Activated effector memory CD4-positive, alpha-beta T cell treated with anti-CD3 and anti-CD28 coated beads, Interleukin-2, amount 50 U/mL, for 16 hours (primary cell): ENCODE results near the gene ETV7.
"Not testable (repeated sequence)": the region's sequence is repeated elsewhere in the genome, so short reads cannot be mapped to it uniquely, and the experiment has no call there.

Experiments used
- DNase-seq: peaks from one replicate; pipeline ENCODE4 v3.0.0-alpha.2; 2020

Gene ETV7

GRCh38 chr6:36387440-36388303 is at the start of gene ETV7:
Gene ETV7 (minus strand): TSS chr6:36387669. CDS start chr6:36387541, 128 bp downstream.
- DNase-seq: peak; percentile 82

DNA sequence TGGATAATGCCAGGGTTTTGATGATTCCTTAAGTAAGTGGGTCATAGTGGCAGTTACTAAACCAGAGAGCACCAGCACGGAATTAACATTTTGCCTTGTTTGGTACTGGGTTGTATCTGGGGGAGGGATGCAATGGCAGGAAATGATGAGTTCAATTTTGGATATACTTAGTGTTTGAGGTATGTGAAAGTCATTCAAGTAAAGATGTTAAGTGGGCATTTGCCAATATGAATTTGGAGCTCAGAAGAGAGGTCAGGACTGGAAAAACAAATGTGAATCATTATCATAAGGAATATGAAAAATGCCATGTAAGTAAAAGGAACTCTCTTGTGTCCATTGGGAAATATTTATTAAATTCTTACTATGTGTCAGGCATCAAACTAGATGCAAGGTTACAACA is 49.0 kb upstream of the ETV7 start:
- DNase-seq: no peak

DNA sequence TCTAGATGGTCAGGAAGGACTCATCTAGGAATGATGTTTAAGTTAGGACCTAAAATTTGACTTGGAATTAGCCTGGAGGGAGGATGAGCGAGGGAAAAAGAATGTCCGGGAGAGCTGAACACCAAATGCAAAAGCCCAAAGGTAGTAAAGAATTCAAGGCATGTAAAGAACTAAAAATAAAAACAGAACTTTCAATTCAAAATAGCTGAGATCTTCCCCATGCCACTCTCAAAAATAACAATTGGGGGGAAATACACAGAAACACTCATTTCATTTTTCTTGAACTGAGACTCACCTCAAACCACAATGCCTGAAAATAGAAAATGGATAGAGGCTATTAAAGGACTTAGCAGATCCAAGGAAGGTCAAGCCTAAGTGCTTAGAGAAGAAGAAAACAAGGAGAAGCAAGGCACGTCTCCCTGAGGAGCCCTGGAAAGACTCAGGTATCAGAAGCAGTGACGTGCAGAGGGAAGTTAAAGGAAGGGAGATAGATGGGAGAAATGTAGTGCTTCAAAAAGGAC is 44.7 kb upstream of the ETV7 start:
- no peak for DNase-seq

- no peak for DNase-seq
Measured at GRCh38 chr6:36431197-36431596, 43.7 kb upstream of the ETV7 start.

DNA sequence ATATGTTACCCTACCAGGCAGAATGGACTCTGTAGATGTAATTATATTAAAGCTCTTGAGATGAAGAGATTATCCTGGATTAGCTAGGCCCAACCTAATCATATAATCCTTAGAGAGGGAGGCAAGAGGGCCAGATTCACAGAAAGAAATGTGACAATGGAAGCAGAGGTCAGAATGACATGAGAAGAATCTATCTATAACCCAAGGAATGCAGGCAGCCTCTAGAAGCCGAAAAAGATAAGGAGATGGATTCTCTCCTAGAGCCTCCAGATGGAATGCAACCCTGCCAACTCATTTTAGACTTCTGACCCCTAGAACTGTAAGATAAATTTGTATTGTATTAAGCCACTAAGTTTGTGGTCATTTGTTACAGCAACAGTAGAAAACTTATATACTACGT is 42.9 kb upstream of the ETV7 start:
- no peak for DNase-seq

GRCh38 chr6:36428911-36429310 is 41.4 kb upstream of the ETV7 start:
- no peak for DNase-seq

GRCh38 chr6:36426622-36427021 is 39.2 kb upstream of the ETV7 start:
- no peak for DNase-seq

DNA sequence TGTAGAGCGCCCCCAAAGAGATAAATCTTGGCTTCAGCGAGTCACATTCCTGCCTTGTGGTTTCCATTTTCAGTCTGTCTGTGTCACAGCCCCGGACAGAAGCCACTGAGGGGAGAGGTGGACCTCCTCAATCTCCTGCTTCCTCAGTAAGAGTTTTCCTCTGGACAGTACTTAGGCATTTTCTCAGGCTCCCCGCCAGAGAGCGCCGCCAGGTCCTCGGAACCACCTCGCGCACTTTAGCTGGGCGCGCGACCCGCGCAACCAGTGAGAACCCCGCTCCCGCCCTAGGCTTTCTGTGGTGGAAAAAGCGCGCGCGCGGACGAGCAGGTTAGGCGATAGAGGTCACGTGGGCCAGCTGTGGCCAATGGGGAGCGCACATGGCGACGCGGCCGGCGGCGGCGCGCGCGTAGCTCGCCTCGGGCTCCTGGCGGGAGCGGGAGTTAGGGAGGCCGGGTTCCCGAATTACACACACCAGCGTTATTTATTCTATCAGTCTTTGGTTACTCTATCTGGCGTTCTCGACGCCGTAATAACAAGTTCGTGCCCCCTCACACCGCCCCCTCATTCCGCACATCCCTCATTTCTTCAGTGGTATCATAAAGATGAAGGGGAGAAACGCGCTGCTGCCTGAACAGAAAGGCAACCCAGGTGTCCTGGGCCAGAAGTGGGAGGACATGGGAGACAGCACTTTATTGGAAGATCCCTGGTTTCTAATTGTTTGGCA is 35.8 kb upstream of the ETV7 start:
- DNase-seq: peak; percentile 99

- no peak for DNase-seq
Measured at GRCh38 chr6:36422714-36423100, 35.2 kb upstream of the ETV7 start.

- no peak for DNase-seq
Measured at GRCh38 chr6:36419310-36419709, 31.8 kb upstream of the ETV7 start.

- DNase-seq: no peak
Measured at GRCh38 chr6:36418558-36418957, 31.1 kb upstream of the ETV7 start.

GRCh38 chr6:36414481-36414880 is 27.0 kb upstream of the ETV7 start:
- DNase-seq: no peak

- no peak for DNase-seq
Measured at GRCh38 chr6:36413489-36414480, 26.3 kb upstream of the ETV7 start.

DNA sequence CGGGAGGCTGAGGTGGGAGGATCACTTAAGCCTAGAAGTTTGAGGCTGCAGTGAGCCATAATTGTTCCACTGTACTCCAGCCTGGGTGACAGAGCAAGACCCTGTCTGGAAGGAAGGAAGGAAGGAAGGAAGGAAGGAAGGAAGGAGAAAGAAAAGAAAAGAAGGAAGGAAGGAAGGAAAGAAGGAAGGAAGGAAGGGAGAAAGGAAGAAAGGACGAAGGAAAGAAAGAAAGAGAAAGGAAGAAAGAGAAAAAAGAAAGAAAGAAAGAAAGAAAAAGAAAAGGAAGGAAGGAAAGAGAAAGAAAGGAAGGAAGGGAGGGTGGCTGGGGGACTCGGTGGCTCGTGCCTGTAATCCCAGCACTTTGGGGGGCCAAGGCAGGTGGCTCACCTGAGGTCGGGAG is 22.2 kb upstream of the ETV7 start:
- DNase-seq: not testable (repeated sequence)

GRCh38 chr6:36404164-36404563 is 16.7 kb upstream of the ETV7 start:
- no peak for DNase-seq

DNA sequence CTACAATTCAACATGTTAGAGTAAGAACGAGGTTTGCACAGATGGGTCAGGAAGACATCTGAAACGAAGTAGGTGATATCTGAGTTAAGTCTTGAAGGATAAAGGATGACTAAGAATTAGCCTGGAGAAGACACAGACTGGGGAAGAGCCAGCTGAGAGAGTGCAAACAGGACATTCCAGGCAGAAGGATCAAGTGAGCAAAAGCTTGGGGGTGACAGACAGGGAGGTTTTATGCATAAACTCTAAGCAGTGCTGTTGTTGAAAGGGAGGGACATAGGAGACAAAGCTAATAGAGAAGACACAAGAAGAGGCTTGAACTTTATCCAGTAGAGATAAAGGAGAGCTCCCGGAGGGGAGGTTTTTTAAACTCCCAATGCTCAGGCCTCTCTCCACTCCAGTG is 15.0 kb upstream of the ETV7 start:
- no peak for DNase-seq

DNA sequence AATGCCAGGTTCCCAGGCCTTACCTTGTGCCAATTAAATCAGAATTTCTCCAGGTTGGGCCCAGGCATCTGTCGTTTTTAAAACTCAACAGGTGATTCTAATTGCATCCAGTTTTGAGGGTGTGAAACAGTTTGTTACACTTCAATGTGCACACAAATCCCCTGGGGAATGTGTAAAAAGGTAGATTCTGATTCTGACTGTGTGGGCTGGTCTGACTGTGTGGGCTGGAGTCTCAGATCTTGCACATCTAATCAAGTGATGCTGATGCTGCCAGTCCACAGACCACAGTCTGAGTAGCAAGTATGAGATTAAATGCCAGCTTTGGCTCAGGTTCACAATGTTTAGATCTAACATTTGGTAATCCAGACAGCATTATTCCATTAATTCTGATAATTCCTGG is 12.5 kb upstream of the ETV7 start:
- no peak for DNase-seq

GRCh38 chr6:36392621-36393020 is 5.2 kb upstream of the ETV7 start:
- no peak for DNase-seq

DNA sequence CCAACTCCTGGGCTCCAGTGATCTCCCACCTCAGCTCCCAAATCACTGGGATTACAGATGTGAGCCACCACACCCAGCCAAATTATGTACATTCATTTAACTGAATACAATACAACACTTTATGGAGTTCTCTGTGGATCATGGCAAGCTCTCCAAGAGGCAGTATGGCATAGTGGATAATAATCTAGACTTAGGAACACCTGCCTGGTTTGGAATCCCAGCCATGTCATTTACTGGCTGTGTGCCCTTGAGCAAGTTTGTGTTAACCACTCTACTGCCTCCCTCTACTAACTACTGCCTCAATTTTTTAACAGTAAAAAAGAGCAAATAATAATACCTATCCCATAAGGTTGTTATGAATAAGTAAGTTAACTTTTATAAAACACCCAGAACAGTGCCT is 1.9 kb upstream of the ETV7 start:
- no peak for DNase-seq

GRCh38 chr6:36386495-36387439 is 702 bp downstream of the ETV7 start:
- DNase-seq: peak; percentile 69

GRCh38 chr6:36384095-36384494 is 3.4 kb downstream of the ETV7 start:
- DNase-seq: no peak

GRCh38 chr6:36383606-36384005 is 3.9 kb downstream of the ETV7 start:
- peak; percentile 72 for DNase-seq
